Panc1 (cell line): ENCODE measurements around the gene HTR4. TPM values are rescaled to one million over a fixed set of nuclear protein-coding genes. Genes with fewer than 3 reads are reported as not detected.

Experiments used
- ATAC-seq: fragments of 200-7000 bp; cut with Tn5 transposase; 2 replicates; pipeline ENCODE4 v1.9.1; 2020; ENCODE audit warnings: mild to moderate bottlenecking, moderate library complexity
- BruUV-seq: library from RNA; stranded (reverse); fragments of 400-500 nt; replicated peaks from 2 replicates; lab custom pipeline; 2021; lab: Mats Ljungman, UMichigan
- CTCF ChIA-PET: fragments of 300-600 bp; sonication (Branson Sonifier 250); formaldehyde crosslinking; loops from one replicate; lab custom pipeline; 2022; ENCODE audit warnings: antibody characterized with exemption; lab: Charles Lee
- POLR2A ChIA-PET: fragments of 300-600 bp; sonication (Branson Sonifier 250); formaldehyde crosslinking; loops from one replicate; lab custom pipeline; 2022; ENCODE audit warnings: antibody characterized with exemption; lab: Charles Lee
- DNase-seq: peaks from one replicate; pipeline ENCODE4 v3.0.0-alpha.2; 2010; ENCODE audit warnings: low read depth, low spot score
- H3K27ac ChIP-seq: 2 replicates; pipeline ENCODE4 v1.5.1; 2011; ENCODE audit warnings: mild to moderate bottlenecking, low read length, inconsistent platforms
- H3K27me3 ChIP-seq: fragments of 200-500 bp; sonication (Bioruptor generic); 2 replicates; pipeline ENCODE4 v1.6.0; 2014; ENCODE audit warnings: low read length, inconsistent platforms; ENCODE audit not compliant: control insufficient read depth, insufficient read depth
- H3K36me3 ChIP-seq: fragments of 200-500 bp; sonication (Bioruptor generic); 2 replicates; pipeline ENCODE4 v1.5.1; 2014; ENCODE audit warnings: inconsistent platforms, mild to moderate bottlenecking, low read length, moderate library complexity; ENCODE audit not compliant: control insufficient read depth, insufficient read depth
- H3K4me1 ChIP-seq: 2 replicates; pipeline ENCODE4 v1.5.1; 2011; ENCODE audit warnings: inconsistent platforms, mild to moderate bottlenecking, low read length, moderate library complexity; ENCODE audit not compliant: control insufficient read depth, insufficient read depth
- H3K4me3 ChIP-seq, 2 experiments: 2 replicates each; pipeline ENCODE4 v1.5.1; 2011 to 2012; ENCODE audit warnings: low read depth in 2 of 2, low read length in 2 of 2, mild to moderate bottlenecking in 2 of 2, inconsistent platforms in 1 of 2, moderate library complexity in 1 of 2
- H3K9me3 ChIP-seq: fragments of 200-500 bp; sonication (Bioruptor generic); 2 replicates; pipeline ENCODE4 v1.5.1; 2014; ENCODE audit warnings: low read depth, mild to moderate bottlenecking, inconsistent platforms, low read length, moderate library complexity; ENCODE audit not compliant: control insufficient read depth, insufficient read depth
- CTCF ChIP-seq: fragments of 450-650 bp; IDR thresholded peaks from 2 replicates; pipeline ENCODE4 v1.5.1; 2017; ENCODE audit warnings: mild to moderate bottlenecking
- POLR2AphosphoS5 ChIP-seq: IDR thresholded peaks from 2 replicates; pipeline ENCODE4 v1.6.1; 2012; ENCODE audit warnings: mild to moderate bottlenecking, low read depth, low read length, moderate library complexity
- REST ChIP-seq, 2 experiments: IDR thresholded peaks; 2 replicates each; pipeline ENCODE4 v1.6.1; 2011 to 2012; ENCODE audit warnings: low read depth in 2 of 2, control low read depth in 1 of 2, low read length in 1 of 2, mild to moderate bottlenecking in 1 of 2, moderate library complexity in 1 of 2; ENCODE audit not compliant: insufficient read depth in 1 of 2
- SIN3A ChIP-seq: IDR thresholded peaks from 2 replicates; pipeline ENCODE4 v1.6.1; 2012; ENCODE audit warnings: low read depth, mild to moderate bottlenecking, low read length, moderate library complexity, borderline replicate concordance; ENCODE audit not compliant: insufficient read depth
- TCF7L2 ChIP-seq: IDR thresholded peaks from 2 replicates; pipeline ENCODE4 v1.6.1; 2011; ENCODE audit warnings: mild to moderate bottlenecking, low read depth, low read length, inconsistent platforms
- in situ Hi-C: cut with HindIII; loops from 2 replicates; pipeline ENCODE4 v1.10.0; 2016; ENCODE audit warnings: low sequenced_read_pairs, low pct_unique_long_range_greater_than_20kb
- intact Hi-C: fragments of 100-400 bp; cut with micrococcal nuclease; formaldehyde crosslinking; loops from one replicate; pipeline ENCODE4 v1.10.0; 2022; ENCODE audit not compliant: unreplicated experiment
- total RNA-seq: library from RNA; stranded (reverse); gene quantifications from one replicate; pipeline ENCODE4 v1.2.1, GENCODE V29; 2021; ENCODE audit not compliant: unreplicated experiment

Gene HTR4
- total RNA-seq, 1 experiment from 2014 or later, result not detected

DNA sequence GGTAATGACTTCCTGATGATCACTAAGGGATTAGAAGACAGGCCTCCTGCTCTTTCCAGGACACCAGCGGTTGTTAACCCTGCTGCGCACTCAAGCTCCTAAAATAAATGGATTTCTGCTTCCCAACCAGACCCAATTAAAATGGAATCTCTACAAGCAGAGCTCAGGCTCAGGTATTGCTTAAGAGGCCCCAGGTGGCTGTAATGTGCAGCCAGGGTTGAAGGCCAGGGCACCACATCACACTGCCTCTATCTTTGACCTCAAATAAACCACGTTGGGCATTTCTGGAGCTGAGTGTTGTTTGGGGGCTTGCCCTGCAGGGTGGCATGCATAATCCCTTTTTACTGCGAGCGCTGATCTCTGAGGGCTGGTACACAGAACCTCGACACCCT lies 162.5 kb downstream of the HTR4 start:
- CTCF ChIA-PET, result no interaction called here
- intact Hi-C loops, result no loop called here
- TF ChIP-seq POLR2AphosphoS5 (no peak), CTCF (no peak), SIN3A (no peak), REST (IDR thresholded peaks at IDR 0.05; ENCODE audit: insufficient read depth in 1 of 2, low read depth in 2 of 2, low read length in 1 of 2) (no peak), TCF7L2 (no peak)

DNA sequence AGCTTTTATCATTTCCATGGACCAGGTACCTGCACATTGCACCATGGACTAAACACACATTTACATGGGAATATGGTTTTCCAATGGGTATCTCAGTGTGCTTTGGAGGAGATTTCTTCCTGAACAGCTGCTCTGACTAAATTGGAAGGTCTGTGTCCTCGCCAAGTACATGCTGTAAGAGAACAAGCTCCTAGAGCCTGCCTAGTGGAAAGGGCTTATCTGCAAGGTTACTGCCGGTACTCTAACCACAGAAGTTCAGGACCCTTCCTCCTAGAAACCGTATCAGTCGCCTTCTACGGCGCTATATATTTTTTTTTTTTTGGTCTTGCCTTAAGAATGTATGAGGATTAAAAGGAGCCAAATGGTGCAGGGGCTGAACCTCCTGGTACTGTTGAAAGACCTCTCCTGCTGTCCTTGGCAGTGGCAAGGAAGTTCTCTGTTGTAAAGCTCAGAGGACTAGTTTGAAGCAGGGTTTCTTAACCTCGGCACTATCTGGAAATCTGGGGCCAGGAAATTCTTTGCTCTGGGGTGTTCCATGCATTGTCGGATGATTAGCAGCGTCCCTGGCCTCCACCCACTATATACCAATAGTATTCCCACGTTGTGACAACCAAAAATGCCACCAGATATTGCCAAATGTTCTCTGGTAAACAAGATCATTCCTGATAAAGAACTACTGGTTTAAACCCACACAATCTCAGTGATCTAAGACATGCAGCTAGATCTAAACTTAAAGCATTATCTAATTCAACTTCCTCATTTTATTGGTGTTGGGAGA lies 163.1 kb downstream of the HTR4 start:
- no peak for DNase-seq
- Histone ChIP-seq H3K36me3 (no peaks in the 10 kb centered on the region), H3K4me1 (no peaks in the 10 kb centered on the region), H3K9me3 (no peaks in the 10 kb centered on the region), H3K27ac (no peak overlapping the region), H3K4me3 (no peak overlapping the region), H3K27me3 (peaks cover 26% of the 10 kb centered on the region)
- POLR2A ChIA-PET, result no interaction called here
- in situ Hi-C loops (no loop called here), intact Hi-C loops (no loop called here)
- no peak for ATAC-seq
- no TSS peak for BruUV-seq
- CTCF ChIA-PET, result no interaction called here
- no peak for TF ChIP-seq CTCF
- no peak for TF ChIP-seq REST (IDR thresholded peaks at IDR 0.05; ENCODE audit: insufficient read depth in 1 of 2, low read depth in 2 of 2, low read length in 1 of 2)
- no peak for TF ChIP-seq POLR2AphosphoS5
- TF ChIP-seq SIN3A, result no peak
- TF ChIP-seq TCF7L2, result no peak

More for the DNA sequence above, 162.5 kb downstream of the HTR4 start:
- no peaks in the 10 kb centered on the region for H3K9me3 ChIP-seq
- H3K27me3 ChIP-seq, result peaks cover 26% of the 10 kb centered on the region
- no peak overlapping the region for H3K27ac ChIP-seq
- H3K4me1 ChIP-seq, result no peaks in the 10 kb centered on the region
- POLR2A ChIA-PET, result no interaction called here
- in situ Hi-C loops, result no loop called here
- H3K36me3 ChIP-seq, result no peaks in the 10 kb centered on the region
- no peak for DNase-seq
- no TSS peak for BruUV-seq
- H3K4me3 ChIP-seq, result no peak overlapping the region
- no peak for ATAC-seq
